IPS-18c (cell line): Measurements from ENCODE around the gene AHCYL1.

Experiments
- H3K4me3 ChIP-seq: 2 replicates; pipeline ENCODE4 v1.7.0; 2013; ENCODE audit warnings: low read depth, mild to moderate bottlenecking, low read length, moderate library complexity; ENCODE audit not compliant: insufficient read depth
- H3K9me3 ChIP-seq: one replicate; pipeline ENCODE4 v1.6.1; 2013; ENCODE audit warnings: mild to moderate bottlenecking, low read length, moderate library complexity; ENCODE audit not compliant: control insufficient read depth, insufficient read depth

AHCYL1 gene

DNA sequence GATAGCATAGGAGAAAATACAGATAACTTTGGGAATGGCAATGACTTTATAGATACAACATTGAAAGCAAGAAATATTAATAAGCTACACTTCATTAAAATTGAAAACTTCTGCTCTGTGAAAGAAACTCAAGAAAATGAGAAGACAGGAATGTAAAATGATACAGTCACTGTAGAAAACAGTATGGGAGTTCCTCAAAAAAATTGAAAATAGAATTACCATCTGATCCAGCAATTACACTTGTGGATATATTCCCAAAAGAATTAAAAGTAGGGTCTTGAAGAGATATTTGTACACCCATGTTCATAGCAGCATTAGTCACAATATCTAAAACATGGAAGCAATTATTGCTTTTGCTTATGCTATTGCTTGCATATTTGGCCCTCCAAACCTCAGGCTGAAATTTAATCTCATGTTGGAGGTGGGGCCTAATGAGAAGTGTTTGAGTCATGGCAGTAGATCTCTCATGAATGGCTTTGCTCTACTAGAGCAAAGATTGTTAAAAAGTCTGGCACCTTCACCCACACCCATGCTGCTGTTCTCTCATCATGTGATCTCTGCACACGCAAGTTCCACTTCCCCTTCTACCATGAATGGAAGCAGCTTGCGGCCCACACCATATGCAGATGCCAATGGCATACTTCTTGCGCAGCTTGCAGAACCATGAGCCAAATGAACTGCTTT, 15.3 kb upstream of the AHCYL1 start:
- H3K9me3 ChIP-seq = peaks cover 4% of the 10 kb centered on the region
- H3K4me3 ChIP-seq = no peak overlapping the region

- H3K4me3 ChIP-seq = no peak overlapping the region
Measured at GRCh38 chr1:109969907-109970306, 14.7 kb upstream of the AHCYL1 start.

GRCh38 chr1:109971559-109971958, 13.0 kb upstream of the AHCYL1 start:
- H3K4me3 ChIP-seq = no peak overlapping the region

More at GRCh38 chr1:109969907-109970306, 14.7 kb upstream of the AHCYL1 start:
- H3K9me3 ChIP-seq = peaks cover 4% of the 10 kb centered on the region

DNA sequence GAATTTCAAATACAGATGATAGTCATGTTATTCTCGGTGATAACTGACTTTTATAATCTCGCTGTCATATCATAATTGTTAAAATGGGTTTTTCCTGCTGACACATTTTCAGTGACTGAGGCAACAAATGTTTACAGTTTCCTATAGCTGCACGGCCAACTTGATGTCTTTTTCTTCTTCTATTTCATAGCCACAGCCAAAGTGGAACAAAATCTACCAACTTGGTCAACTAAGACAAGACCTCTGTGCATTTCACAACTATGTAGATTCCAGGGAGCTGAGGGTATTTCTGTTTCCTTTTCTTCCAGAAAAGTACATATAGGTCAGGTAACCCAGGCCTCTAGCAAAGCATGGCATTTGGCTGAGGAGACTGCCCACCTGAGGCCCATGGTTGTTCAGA, 10.4 kb upstream of the AHCYL1 start:
- peaks cover 5% of the 10 kb centered on the region for H3K9me3 ChIP-seq
- no peak overlapping the region for H3K4me3 ChIP-seq

More at GRCh38 chr1:109971559-109971958, 13.0 kb upstream of the AHCYL1 start:
- H3K9me3 ChIP-seq = no peaks in the 10 kb centered on the region

GRCh38 chr1:109975718-109976117, 8.8 kb upstream of the AHCYL1 start:
- Histone ChIP-seq H3K4me3 (no peak overlapping the region), H3K9me3 (peaks cover 5% of the 10 kb centered on the region)

- H3K9me3 ChIP-seq = peaks cover 5% of the 10 kb centered on the region
- H3K4me3 ChIP-seq = no peak overlapping the region
Measured at GRCh38 chr1:109976762-109977161, 7.8 kb upstream of the AHCYL1 start.

DNA sequence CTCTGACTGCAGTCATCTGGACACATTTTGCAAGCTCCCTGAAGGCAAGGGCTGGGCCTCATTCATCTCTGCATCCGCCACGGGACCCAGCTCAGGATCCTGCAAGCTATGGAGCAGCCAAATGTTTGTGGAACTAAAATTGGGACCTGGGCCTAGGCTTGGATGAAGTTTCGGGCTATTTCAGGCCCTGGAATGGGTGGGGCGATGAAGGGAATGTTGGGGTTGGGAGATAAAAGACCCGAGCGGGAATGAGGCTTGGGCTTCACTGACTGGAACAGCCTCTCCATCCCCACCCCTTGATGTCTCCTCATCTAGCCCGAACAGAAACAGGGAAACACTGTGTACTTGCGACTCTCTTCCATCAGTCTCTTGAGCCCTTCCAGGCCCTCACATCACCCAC, 7.3 kb upstream of the AHCYL1 start:
- Histone ChIP-seq H3K4me3 (no peak overlapping the region), H3K9me3 (peaks cover 5% of the 10 kb centered on the region)

DNA sequence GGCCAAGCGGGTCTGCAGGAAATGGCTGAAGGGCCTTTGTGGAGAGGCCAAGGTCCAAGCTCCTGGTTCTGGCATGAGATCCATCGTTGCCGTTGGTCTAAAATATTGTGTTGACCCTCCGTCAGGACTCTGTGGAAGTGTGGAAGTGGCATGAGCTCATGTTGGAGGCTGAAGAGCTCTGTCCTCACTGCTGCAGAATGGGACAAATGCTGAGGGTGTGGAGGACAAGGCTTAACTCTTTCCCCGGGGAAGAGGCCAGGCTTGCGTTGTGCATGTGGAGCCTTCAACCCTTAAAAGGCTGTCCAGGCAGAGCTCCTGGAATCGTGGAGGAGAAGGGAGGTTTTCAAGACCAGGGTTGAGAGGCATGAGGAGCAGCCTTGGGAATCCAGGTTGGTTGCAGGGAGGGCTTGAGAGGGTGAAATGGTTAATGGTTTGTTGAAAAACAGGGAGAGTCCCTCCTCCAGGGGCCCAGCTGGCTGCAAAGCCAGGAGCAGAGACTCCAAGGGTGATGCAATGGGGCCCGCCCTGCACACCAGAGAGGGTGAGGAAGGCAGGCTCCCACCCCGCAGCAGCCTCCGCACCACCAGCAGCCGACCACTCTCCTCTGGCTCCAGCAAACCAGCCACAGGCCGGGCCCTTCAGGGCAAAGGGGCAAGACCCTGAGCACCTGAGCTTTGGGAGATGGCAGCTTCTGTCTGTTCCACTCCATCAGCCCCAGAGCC, 6.7 kb upstream of the AHCYL1 start:
- Histone ChIP-seq H3K9me3 (peaks cover 5% of the 10 kb centered on the region), H3K4me3 (no peak overlapping the region)

GRCh38 chr1:109978761-109979488, 5.6 kb upstream of the AHCYL1 start:
- Histone ChIP-seq H3K9me3 (peaks cover 5% of the 10 kb centered on the region), H3K4me3 (no peak overlapping the region)

DNA sequence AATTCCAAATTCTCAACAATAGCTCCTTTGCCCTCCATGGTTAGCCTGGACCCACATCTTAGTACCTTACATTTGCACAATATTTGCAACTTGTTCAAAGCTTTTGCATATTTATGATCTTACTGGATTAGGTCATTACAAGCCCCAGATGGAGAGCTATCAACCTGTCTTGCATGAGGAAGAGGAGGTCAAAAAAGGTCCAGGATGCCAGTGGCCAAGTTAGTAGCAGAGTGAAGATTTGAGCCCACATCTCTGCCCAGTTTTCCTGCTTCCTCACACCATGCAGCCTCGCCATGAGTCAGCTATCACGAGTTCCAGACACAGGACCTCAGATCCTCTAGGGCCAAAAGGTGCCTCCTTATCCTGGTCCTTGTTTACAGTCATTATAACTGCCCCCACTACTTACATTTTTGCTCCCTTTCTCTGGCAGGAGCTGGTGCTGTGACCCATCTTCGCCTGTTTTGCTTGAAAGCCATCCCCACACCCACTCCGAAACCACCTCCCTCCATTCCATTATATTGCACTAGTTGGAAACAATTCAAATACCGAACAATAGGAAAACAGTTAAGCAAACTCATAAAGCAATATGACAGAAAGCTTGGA, 5.0 kb upstream of the AHCYL1 start:
- Histone ChIP-seq H3K4me3 (no peak overlapping the region), H3K9me3 (peaks cover 5% of the 10 kb centered on the region)

DNA sequence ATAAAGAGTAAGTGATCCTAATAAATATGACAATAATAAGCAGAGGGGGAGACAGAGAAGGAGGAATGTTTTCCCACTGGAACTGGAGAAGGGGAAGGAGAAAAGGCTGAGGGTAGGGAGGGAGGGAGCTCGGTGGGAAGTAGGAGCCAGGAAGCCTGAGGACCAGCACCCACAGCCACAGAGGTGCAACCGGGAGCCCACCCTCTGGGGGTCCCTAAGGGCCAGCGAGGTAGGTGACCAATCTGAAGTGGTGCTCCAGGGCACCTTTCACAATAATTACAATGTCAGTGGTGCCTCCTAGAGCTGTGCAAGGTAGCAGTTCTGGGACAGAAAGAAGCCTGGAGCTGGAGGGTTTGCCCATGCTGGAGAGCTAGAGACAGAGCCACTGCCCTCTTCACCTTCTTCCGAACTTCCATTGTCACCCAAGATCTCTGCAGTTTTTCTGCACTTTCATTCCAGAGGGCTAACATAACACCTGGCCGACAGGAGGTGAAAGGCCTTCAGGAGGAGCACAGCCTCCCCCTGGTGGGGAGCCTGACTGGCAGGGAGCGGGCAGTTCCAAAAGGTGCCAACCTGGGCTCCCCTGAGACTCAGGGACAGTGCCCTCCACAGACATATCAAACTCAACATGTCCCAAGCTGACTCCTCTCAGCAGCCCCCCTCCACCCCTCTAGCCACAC, 4.1 kb upstream of the AHCYL1 start:
- Histone ChIP-seq H3K9me3 (peaks cover 5% of the 10 kb centered on the region), H3K4me3 (no peak overlapping the region)

- peaks cover 5% of the 10 kb centered on the region for H3K9me3 ChIP-seq
- no peak overlapping the region for H3K4me3 ChIP-seq
Measured at GRCh38 chr1:109981004-109981335, 3.6 kb upstream of the AHCYL1 start.

GRCh38 chr1:109983380-109984189, 980 bp upstream of the AHCYL1 start:
- no peaks in the 10 kb centered on the region for H3K9me3 ChIP-seq
- H3K4me3 ChIP-seq = no peak overlapping the region

GRCh38 chr1:109984190-109984455, 442 bp upstream of the AHCYL1 start:
- H3K4me3 ChIP-seq = no peak overlapping the region
- H3K9me3 ChIP-seq = no peaks in the 10 kb centered on the region

- no peaks in the 10 kb centered on the region for H3K9me3 ChIP-seq
- peak overlapping the region; percentile 74 for H3K4me3 ChIP-seq
Measured at GRCh38 chr1:109985247-109986053, 885 bp downstream of the AHCYL1 start.

DNA sequence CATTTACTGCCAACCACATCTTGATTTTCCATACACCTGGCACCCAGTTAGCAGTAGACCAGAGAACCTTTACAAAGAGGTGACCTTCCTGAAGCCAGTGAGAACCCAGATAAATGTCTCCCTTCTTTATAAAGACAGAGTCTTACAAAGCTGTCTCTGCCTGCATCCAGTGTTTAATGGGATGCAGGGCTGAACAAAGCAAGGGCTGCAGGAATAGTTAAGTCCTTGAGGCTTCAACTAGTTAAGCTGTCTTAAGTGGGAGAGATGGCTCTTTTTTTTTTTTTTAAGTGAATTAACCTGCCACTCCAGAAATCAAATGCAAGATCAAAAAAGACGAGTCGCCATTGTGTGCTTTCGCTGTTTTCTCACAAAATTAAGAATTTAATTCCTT, 1.5 kb downstream of the AHCYL1 start:
- Histone ChIP-seq H3K9me3 (no peaks in the 10 kb centered on the region), H3K4me3 (peak overlapping the region; percentile 74; the same call in 1 of the 2 replicates)
